CD1c-positive myeloid dendritic cell (primary cell): ENCODE measurements around the gene SOCS1.
A peak's percentile ranks its signal among the peaks of the same experiment; 100 is the strongest.
"Not testable (repeated sequence)": the region's sequence is repeated elsewhere in the genome, so short reads cannot be mapped to it uniquely, and the experiment has no call there.

Experiments used
- DNase-seq: peaks from one replicate; pipeline ENCODE4 v3.0.0-alpha.2; 2016; ENCODE audit errors: extremely low spot score

SOCS1 gene, protein sequence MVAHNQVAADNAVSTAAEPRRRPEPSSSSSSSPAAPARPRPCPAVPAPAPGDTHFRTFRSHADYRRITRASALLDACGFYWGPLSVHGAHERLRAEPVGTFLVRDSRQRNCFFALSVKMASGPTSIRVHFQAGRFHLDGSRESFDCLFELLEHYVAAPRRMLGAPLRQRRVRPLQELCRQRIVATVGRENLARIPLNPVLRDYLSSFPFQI

DNA sequence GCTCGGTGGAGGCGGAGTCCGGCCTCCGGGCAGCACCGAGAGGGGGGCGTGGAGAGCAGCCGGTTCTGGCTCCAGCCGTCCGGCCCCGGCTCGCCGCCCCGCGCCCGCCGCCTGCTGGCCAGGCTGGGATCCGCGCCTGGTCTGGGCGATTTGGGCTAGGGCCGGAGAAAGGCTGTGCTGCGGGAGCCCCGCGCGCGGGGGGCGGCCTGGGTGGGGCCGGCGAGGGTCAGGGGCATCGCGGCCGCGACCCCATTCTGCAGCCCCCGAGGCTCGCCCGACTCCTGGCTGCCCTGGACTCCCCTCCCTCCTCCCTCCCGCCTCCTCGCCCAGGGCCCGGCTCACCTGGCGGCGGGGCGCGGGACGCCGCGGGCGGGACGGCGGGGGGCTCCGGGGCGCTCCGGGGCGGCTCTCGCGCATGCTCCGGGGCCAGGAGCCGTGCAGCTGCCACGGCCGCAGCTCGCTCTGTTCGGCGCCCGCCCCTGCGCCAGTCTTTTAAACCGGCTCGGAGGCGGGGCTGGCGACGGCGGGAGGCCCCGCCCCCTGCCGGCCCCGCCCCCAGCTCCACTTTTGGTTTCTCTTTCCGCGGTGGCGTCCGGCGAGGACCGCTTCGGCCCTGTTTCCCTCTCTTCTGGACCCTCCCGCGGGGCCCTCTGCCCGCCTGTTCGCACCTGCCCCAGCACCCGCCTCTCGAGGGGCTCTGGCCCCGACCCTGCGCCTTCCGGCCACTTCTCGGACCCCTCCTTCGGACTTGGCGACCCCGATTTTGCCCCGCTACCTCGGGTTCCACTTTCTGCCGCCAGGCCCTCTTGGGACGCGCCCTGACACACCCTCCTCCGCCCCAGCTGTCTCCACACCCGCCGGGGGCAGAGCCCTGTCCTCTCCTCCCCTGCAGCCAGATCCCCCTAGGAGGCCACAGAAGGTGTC is at the start of gene SOCS1:
Gene SOCS1, minus strand, starts transcription at position 468 of the 924 bp plus-strand sequence. CDS start 726 bp downstream, outside the sequence.
- peak; percentile 97 for DNase-seq

DNA sequence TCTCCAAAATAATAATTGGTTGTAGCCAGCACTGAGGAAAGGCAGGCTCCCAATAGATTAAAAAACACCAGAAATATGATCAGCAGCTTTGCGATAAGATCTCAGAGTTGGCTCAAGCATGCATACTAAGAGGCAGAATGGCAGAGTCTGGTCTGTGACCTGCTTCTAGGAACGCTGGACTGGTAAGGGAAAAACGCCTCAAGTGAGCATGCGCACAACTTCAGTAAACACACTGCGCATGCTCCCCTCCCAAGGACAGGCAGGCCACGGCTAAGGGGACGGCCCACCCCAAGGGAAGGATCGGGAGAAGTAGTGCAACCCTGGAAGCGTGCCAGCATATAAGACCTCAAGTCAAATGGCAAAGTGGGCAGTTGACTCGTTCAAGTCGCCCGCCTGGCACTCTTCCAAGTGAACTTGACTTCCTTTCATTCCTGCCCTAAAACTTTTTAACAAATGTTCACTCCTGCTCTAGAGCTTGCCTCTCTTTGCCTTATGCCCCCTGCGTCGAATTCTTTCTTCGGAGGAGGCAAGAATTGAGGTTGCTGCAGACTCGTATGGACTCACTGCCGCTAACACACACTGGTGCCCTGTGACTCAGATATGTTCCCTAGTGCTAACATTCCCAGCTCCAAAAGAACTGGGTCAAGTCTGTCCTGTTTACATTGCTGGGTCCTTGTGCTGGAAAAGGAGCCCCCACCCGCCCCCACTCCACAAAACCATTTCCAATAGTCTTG is 47.6 kb upstream of the SOCS1 start:
- no peak for DNase-seq

DNA sequence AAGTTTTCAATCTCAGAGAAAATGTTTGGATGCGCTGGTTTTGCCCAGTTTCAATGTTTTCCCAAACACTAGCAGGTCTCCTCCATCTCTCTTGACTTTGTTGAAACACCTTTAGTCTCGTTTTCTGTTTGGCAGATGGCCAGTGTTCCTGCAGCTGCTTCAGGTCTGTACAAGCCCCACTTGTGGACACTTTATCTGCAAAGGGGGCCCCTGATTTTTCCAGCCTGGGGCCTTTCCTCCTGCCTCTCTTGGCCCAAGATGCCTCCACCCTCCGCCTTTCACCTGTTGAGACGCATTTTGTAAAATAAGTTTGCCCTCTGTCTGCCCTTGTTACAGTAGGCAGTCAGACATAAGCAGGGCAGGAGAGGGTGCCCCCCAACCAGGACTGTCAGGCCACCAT is 47.0 kb upstream of the SOCS1 start:
- DNase-seq: no peak

GRCh38 chr16:11301645-11302501 is 45.9 kb upstream of the SOCS1 start:
- no peak for DNase-seq

- no peak for DNase-seq
These were observed 44.5 kb upstream of the SOCS1 start for GRCh38 chr16:11300560-11300892.

DNA sequence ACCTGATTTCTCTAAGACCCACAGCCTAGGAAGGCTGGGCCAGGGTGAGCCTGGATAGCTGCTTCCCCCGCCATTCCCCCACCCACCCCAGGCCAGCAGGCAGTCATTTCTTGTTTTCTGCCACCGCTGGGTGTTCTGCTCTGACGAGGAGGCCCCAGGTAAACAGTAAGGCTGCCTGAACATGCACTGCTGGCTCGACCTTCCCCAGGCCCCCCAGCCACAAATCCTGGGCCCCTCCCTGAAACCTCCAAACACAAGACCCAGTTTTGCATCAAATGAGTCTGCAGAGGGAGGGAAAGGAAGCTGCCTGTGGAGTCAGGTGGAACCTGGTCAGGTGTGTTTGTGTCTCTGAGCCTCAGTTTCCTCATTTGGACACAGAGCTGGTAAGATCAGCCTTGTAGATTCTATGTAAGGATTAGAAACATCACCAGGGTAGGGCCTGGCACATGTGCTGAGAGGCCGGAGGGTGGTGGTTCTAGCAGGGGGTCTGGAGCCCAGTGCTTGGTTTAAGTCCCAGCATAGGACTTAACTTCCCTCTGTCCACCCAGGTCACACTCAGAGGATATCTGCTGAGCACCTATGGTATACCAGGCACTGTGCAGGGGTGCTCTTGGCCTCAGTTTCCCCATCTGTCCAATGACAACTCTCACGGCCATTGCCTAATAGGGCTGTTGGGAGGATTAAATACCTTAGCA is 44.0 kb upstream of the SOCS1 start:
- no peak for DNase-seq

DNA sequence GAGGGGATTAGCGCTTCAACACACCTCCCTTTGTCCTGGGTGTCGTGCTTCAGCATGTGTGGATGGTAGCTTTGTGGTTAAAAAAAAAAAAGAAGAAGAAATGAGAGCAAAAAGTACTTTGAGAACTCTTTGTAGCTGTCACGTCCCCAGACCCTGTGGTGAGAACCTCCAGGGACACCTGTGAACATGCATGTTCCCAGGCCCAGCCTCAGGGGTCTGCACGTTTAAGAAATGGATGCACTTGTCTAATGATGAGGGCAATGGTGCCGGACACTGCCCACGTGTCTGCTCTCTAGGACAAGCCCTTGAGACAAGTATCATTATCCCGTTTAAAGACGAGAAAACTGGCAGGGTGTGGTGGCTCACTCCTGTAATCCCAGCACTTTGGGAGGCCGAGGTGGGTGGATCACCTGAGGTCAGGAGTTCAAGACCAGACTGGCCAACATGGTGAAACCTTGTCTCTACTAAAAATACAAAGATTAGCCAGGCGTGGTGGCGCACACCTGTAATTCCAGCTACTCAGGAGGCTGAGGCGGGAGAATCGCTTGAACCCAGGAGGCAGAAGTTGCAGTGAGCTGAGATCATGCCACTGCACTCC is 43.0 kb upstream of the SOCS1 start:
- not testable (repeated sequence) for DNase-seq

- no peak for DNase-seq
These were observed 42.3 kb upstream of the SOCS1 start for GRCh38 chr16:11298143-11298900.

GRCh38 chr16:11297492-11298142 is 41.6 kb upstream of the SOCS1 start:
- DNase-seq: peak; percentile 60

DNA sequence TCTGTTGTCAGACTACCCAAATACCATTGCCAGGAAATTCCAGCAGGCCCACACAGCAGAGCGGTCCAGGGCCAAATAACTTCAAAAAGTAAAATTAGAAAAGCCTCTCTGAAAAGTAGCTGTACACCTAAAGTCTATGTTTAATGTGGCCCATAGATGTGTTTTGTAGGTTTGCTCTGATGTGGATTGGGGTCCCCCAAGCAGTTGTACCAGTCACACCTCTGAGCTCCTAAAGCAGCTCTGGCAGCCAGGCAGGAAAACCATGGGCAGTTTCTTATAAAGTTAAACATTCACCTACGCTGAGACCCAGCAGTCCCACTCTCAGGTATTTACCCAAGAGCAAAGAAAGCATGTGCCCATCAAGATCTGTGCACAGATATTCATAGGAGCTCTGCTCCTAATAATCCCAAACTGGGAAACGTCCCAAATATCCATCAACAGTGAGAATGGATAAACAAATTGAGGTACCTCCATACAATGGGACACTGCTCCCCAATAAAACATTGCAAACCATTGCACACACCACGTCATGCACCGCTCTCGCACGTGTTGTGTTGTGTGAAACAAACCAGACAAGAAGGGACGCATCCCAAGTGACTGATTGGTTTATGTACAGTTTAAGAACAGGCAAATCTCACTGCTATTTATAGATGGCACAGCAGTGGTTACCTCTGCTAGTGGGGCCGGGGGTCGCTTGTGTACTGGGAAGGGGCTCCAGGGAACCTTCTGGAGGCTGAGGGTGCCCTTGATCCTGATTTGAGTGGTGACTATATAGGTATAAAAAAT is 40.9 kb upstream of the SOCS1 start:
- DNase-seq: no peak

GRCh38 chr16:11296351-11296705 is 40.3 kb upstream of the SOCS1 start:
- no peak for DNase-seq

- DNase-seq: no peak
These were observed 39.7 kb upstream of the SOCS1 start for GRCh38 chr16:11295672-11296071.

- DNase-seq: no peak
These were observed 36.2 kb upstream of the SOCS1 start for GRCh38 chr16:11292076-11292748.

GRCh38 chr16:11291091-11291703 is 35.2 kb upstream of the SOCS1 start:
- DNase-seq: no peak

- no peak for DNase-seq
These were observed 34.3 kb upstream of the SOCS1 start for GRCh38 chr16:11290102-11290893.

DNA sequence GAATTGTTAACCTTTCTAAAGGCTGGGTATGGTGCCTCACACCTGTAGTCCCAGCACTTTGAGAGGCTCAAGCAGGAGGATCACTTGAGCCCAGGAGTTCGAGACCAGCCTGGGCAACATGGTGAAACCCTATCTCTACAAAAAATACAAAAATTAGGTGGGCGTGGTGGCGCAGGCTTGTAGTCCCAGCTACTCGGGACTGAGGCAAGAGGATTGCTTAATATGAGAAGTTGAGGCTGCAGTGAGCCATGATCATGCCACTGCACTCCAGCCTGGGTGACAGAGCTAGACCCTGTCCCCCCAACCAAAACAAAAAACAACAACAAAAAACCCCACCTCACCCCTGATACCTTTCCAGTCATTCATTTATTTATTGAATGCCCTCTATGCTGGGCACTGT is 33.7 kb upstream of the SOCS1 start:
- DNase-seq: not testable (repeated sequence)

DNA sequence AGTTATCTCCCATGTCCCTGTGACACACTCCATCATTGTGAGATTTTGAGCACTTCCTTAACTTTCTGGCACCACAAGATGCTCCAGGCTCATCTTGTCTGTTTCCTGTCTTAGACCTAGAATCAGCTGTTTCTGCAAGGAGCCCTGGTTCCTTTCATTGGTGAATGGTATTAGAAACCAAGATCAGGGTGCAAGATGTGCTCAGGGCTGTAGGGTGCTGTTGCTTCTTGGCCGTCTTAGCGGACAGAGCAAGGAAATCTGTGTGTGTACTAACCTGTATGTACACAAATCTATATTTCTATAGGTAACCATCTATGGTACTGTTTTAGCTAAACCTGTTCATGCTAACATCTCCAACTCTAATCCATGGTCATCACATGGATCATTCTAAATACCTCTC is 33.2 kb upstream of the SOCS1 start:
- no peak for DNase-seq
